Activated T-cell treated with anti-CD3 and anti-CD28 coated beads, Interleukin-2, amount 50 U/mL, for 48 hours (primary cell): ENCODE measurements around the gene CLTCL1.

Experiments used
- DNase-seq, 2 experiments: peaks; one replicate each; pipeline ENCODE4 v3.0.0-alpha.2; 2020

The CLTCL1 gene

GRCh38 chr22:19149047-19149883 is 142.3 kb downstream of the CLTCL1 start:
- peak; percentile 53 to 63 for DNase-seq

DNA sequence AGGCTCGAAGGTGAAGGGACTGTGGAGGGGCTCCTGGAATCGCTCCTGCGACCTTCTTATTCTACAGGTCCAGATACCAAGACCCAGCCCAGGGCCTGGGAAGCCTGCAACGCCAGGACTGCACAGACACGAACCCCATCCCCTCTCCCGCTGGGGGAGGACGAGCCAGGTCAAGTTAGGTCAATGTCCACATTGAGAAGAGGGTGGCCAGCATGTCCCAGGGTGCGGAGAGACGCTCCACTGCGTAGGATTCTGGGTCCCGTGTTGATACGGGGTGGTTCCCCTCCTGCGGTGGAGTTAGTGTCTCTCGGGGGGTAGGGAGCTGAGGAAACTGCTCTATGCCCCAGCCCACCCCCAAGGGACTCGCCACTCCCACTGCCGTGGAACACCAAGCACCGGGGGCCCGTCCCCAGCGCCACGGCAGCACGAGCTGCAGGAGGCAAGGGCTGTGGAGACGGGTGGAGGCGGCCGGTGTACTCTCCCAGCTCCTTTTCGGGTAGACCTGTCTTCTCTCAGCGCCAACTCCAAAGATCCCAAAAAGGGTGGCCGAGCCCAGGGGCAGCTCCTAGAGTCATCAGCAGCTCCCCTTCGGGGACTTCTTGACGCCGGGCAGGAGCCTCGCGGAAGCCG is 143.0 kb downstream of the CLTCL1 start:
- no peak for DNase-seq

DNA sequence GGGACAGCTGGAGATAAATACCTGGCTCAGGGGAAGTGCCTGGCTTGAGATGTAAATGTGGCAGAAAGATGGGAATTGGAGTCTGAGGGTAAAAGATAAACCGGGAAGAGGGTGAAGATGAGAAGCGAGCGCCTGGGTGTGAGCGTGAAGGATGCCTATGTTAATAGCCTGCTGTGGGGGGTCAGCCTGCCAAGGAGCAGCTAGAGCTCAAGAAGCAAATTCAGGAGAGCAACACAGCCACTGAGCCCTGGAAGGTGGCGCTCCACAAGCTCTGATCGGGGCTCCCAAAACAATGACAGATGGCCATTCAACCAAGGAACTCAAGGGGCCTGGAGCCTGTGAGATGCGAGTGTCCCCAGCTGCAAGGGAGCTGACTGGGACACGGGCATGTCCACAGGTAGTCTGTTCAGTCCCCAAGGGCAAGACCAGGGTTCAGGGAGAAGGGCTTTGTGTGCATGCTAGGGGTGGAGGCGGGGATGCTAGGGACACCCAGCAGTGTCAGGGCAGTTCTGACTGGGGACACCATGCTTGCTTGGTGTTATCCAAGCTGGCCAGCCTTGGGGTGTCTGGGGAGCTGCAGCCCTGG is 144.2 kb downstream of the CLTCL1 start:
- DNase-seq = no peak

DNA sequence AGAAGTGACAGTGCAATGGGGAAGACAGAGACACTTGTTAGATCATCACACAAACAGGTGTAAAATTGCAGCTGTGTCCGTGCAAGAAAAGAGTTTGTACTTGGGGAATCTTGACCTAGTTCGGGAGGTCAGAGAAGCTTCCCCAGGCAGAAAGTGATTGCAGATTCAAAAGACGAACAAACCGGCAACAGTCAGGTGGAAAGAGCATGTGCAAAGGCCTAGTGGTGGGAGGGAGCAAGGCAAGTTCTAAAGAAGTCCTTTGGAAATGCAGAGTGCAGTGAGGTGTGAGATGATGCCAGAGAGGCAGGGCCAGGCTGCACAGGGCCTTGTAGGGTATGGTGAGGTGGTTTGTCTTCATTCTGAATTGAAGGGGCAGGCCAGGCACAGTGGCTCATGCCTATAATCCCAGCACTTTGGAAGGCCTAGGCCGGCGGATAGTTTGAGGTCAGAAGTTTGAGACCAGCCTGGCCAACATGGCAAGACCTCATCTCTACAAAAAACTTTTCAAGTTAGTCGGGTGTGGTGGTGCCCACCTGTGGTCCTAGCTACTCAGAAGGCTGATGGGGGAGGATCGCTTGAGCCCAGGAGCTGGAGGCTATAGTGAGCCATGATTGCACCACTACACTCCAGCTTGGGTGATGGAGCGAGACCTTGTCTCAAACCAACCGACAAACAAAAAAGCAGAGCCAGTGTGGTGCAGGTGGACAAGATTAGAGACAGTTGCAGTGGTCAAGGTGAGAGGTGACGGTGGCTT is 145.1 kb downstream of the CLTCL1 start:
- no peak for DNase-seq

DNA sequence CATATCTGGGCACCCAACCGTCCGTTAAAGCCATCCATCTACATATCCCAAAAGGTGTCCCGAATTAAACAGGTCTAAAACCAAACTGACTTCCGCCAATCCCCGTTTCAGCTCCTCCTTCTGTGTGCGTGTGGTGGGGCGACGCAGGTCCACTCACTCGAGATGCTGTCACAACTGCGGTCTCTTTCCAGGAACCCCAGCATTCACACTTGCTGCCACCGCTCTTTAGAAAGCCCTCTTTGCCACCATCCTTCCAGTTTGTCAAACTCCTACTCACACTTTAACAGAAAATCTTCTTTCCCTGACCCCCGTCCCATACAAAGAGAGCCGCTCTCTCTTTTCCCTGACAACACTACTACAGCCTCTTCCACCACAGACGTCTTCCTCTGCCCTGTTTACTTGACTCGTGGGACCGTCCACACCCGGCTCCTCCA is 147.5 kb downstream of the CLTCL1 start:
- DNase-seq = peak; percentile 55 to 63

- DNase-seq = no peak
Measured at GRCh38 chr22:19143212-19143611, 148.3 kb downstream of the CLTCL1 start.

DNA sequence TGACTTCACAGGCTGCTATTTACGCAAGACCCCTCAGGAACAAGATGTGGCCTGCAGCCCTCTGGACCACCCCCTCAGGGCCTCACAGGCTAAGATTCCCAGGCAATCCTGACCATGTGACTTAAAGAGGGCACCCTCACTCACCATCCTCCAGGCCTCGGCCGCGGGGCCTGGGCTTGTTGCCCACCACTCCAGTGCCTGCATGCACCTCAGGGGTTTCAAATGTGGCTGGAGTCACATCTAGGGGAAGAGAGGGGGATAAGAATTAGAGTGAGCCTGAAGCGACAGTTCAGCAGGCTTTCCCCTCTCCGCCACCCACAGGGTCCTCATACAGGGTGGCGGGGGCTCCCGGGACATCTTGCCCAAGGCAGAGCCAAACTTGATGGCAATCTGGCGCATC is 149.1 kb downstream of the CLTCL1 start:
- DNase-seq = no peak

- no peak for DNase-seq
Measured at GRCh38 chr22:19139974-19140373, 151.5 kb downstream of the CLTCL1 start.

DNA sequence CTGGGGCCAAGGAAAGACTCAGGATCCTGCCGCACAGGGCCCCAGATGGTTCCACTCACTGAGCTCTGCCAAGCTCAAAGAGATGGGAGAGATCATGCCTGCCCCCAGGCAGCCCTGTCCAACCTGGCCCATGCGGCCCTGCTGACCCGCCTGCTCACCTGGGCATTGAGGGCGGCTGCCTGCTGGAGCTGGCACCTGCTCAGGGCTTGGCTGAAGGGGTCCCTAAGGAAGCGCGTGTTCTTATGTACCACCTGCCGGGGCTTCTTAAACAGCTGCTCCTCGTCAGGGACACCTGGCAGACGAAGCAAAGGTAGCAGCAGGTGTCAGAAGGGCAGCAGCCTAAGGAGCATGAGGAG is 152.5 kb downstream of the CLTCL1 start:
- no peak for DNase-seq

GRCh38 chr22:19138217-19139000 is 153.1 kb downstream of the CLTCL1 start:
- no peak for DNase-seq

- no peak for DNase-seq
Measured at GRCh38 chr22:19137384-19138216, 153.9 kb downstream of the CLTCL1 start.

DNA sequence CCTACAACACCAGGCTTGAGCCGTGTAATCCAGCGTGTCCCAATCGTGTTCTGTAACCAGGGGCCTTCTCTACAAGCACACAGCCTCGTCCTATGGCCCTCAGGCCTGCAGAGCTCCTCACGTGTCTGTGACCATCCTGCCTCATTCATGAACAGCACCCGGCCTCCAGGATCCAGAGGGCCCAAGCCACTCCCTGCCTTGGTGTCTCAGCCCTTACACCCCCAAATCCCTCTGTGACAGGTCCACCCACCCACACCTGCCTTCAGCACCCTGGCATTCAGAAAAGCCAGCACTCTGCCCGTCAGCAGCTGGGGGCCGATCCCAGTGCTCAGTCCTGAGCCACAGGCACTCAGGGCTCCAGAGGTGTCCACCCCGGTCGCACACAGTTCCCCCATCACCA is 154.6 kb downstream of the CLTCL1 start:
- no peak for DNase-seq

DNA sequence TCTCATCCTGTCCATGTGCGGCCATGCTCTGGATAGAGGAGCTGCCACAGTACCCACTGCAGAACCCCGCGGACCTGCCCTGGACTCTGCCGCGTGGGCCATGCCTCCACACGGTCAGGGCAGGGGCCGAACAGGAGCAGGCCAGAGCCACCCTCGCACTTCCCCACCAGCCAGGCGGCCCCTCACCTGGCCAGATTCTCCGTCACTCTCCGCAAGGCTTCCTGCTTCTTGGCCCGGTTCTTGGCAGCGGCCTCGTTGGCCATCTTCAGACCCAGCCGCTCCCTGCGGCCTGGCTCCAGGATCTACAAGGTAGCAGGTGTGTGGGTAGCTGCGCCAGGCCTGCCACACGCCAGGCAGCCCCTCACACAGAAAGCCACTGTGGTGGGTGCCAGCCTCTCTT is 156.6 kb downstream of the CLTCL1 start:
- no peak for DNase-seq

DNA sequence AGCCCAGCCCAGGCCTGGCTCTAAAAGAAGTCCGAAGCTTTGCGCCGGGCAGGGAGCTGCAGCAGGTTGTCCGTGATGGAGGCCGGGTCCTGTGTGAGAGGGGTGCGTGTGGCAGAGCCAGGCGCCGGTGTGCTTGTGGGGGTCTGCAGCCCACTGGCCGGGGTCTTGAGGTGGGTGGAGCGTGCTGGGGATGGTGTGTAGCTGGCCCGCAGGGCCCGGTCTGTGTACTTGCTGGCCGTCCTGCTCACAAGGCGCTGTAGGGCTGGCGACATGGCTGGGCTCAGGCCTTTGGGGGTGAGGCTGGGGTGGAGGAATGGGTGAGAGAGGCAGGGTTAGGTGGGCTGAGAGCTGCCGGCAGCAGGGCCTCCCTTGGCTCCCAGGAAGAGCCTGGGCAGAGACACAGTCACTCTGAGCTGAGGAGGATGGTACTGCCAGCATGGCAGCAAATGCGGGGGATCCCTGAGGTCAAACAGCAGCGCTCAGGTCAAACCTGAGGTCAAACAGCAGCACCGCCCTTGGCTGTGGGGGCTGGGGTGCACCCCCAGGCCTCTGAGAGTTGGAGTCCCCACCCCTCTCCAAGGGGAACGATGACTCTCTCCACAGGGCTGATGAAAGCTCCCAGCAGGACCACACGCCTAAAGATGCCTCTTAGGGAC is 157.2 kb downstream of the CLTCL1 start:
- DNase-seq = no peak

GRCh38 chr22:19133561-19133960 is 158.0 kb downstream of the CLTCL1 start:
- no peak for DNase-seq

GRCh38 chr22:19132693-19133400 is 158.7 kb downstream of the CLTCL1 start:
- DNase-seq = no peak

DNA sequence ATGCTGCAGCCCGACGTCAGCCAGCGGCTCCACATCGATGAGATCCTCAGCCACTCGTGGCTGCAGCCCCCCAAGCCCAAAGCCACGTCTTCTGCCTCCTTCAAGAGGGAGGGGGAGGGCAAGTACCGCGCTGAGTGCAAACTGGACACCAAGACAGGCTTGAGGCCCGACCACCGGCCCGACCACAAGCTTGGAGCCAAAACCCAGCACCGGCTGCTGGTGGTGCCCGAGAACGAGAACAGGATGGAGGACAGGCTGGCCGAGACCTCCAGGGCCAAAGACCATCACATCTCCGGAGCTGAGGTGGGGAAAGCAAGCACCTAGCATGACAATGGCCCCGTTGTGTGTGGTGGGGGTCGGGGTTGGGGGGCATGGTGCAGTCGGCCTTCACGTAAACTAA is 159.4 kb downstream of the CLTCL1 start:
- no peak for DNase-seq

DNA sequence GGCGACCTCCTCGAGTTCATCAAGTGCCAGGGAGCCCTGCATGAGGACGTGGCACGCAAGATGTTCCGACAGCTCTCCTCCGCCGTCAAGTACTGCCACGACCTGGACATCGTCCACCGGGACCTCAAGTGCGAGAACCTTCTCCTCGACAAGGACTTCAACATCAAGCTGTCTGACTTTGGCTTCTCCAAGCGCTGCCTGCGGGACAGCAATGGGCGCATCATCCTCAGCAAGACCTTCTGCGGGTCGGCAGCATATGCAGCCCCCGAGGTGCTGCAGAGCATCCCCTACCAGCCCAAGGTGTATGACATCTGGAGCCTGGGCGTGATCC is 159.9 kb downstream of the CLTCL1 start:
- no peak for DNase-seq

DNA sequence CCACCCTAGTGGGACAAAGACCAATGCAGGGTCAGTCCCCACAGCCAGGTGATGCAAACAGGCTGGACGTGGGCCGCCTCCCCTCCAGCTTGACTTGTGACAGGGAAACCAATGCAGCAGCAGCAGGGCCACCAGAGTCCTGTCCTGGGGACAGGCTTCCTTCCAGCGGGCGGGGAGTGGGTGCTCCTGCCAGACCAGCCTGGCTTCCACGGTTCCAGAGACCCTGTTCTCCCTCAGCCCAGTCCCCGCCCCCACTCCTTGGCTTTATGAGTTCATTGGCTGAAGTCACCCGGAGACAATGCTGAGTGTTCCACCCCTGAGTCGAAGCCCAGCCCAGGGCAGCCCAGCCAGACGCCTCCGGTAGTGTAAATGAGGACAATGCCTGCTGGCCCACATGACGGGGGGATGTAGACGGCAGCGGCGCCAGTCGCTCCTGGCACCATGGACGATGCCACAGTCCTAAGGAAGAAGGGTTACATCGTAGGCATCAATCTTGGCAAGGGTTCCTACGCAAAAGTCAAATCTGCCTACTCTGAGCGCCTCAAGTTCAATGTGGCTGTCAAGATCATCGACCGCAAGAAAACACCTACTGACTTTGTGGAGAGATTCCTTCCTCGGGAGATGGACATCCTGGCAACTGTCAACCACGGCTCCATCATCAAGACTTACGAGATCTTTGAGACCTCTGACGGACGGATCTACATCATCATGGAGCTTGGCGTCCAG is 160.4 kb downstream of the CLTCL1 start, which contains the start of gene TSSK2:
Gene TSSK2, plus strand, starts transcription at position 350 of the 726 bp plus-strand sequence. Its CDS starts 92 bp downstream, at position 442.
- DNase-seq = no peak

DNA sequence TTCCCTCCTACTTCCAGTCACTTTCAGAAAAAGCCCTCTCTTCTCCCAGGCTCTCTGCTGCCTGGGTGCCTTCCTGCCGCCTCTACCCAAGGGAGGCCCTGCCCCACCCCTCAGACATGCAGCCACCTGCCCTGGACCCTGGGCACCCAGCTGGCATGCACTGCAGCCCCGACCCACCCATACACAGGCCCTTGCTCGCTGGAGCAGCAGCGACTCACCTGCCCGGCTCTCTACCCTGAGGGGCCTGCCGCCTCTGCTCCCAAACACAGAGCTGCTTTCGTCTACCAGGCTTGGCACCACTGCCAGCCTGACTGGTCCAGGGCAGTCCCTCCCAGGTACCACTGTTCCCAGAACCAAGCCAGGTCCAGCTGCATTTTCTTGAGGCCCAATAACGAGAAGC is 161.6 kb downstream of the CLTCL1 start:
- no peak for DNase-seq
